Endothelial cell of umbilical vein (primary cell): ENCODE data around the gene ANKRD39. TPM values are rescaled to one million over a fixed set of nuclear protein-coding genes. Genes with fewer than 3 reads are reported as not detected.

Experiments
- BruUV-seq: library from RNA; stranded (reverse); fragments of 400-500 nt; replicated peaks from 2 replicates; lab custom pipeline; 2021; lab: Mats Ljungman, UMichigan
- CTCF ChIA-PET: fragments of 300-600, 350-600 bp; sonication (Branson Sonifier 250); formaldehyde crosslinking; loops from one replicate; lab custom pipeline; 2021; ENCODE audit warnings: antibody characterized with exemption, inconsistent platforms; lab: Charles Lee
- POLR2A ChIA-PET: fragments of 300-600, 350-600 bp; sonication (Branson Sonifier 250); formaldehyde crosslinking; loops from one replicate; lab custom pipeline; 2021; ENCODE audit warnings: antibody characterized with exemption, inconsistent platforms; lab: Charles Lee
- DNase-seq: peaks from one replicate; pipeline ENCODE4 v3.0.0-alpha.2; 2011; ENCODE audit warnings: low read depth, low spot score
- FAIRE-seq: peaks from 2 replicates; lab custom pipeline; 2011; peaks lifted over from hg19 to GRCh38; lab: Jason Lieb, UNC
- H2AFZ ChIP-seq: 2 replicates; pipeline ENCODE4 v1.6.0; 2012; ENCODE audit warnings: low read depth, low read length, control low read depth, inconsistent platforms
- H3K27ac ChIP-seq: 2 replicates; pipeline ENCODE4 v1.5.1; 2011; ENCODE audit warnings: low read depth, mild to moderate bottlenecking, control low read depth, low read length, moderate library complexity; ENCODE audit not compliant: insufficient read depth
- H3K27me3 ChIP-seq, 2 experiments: 2 replicates each; pipeline versions ENCODE4 v1.6.0 to v1.6.1; 2011; ENCODE audit warnings: low read length in 2 of 2, mixed read lengths in 1 of 2; ENCODE audit not compliant: control insufficient read depth in 2 of 2, insufficient read depth in 2 of 2
- H3K36me3 ChIP-seq, 2 experiments: 2 replicates in 1 of 2; 3 replicates in 1 of 2; pipeline ENCODE4 v1.5.1; 2011; ENCODE audit warnings: low read length in 2 of 2, mild to moderate bottlenecking in 1 of 2, moderate library complexity in 1 of 2; ENCODE audit not compliant: control insufficient read depth in 2 of 2, insufficient read depth in 2 of 2; ENCODE audit errors: extremely low read depth in 1 of 2
- H3K4me1 ChIP-seq: 3 replicates; pipeline ENCODE4 v1.5.1; 2011; ENCODE audit warnings: mild to moderate bottlenecking, low read length; ENCODE audit not compliant: control insufficient read depth, insufficient read depth; ENCODE audit errors: extremely low read depth
- H3K4me2 ChIP-seq: 2 replicates; pipeline ENCODE4 v1.6.1; 2011; ENCODE audit warnings: low read length, control low read depth, mixed read lengths; ENCODE audit not compliant: insufficient read depth
- H3K4me3 ChIP-seq, 3 experiments: fragments of 200-600 bp in 1 of 3; sonication (generic), shearing (Covaris generic) in 1 of 3; replicated peaks in 1 of 3; 2 replicates each; pipeline ENCODE4 v1.5.1; 2011 to 2016; ENCODE audit warnings: control low read depth in 3 of 3, low read length in 3 of 3, mild to moderate bottlenecking in 2 of 3, inconsistent platforms in 1 of 3, low read depth in 1 of 3, moderate library complexity in 1 of 3; ENCODE audit not compliant: insufficient read depth in 1 of 3
- H3K79me2 ChIP-seq: 2 replicates; pipeline ENCODE4 v1.6.0; 2012; ENCODE audit warnings: low read length, inconsistent platforms; ENCODE audit not compliant: control insufficient read depth, insufficient read depth
- H3K9ac ChIP-seq: replicated peaks from 2 replicates; pipeline ENCODE3; 2011; ENCODE audit warnings: low read length, control low read depth; ENCODE audit not compliant: insufficient read depth; ENCODE audit errors: extremely low read depth
- H3K9me1 ChIP-seq: replicated peaks from 3 replicates; pipeline ENCODE4 v1.6.0; 2011; ENCODE audit warnings: mild to moderate bottlenecking, low read length; ENCODE audit not compliant: control insufficient read depth, insufficient read depth; ENCODE audit errors: extremely low read depth
- H3K9me3 ChIP-seq: replicated peaks from 2 replicates; pipeline ENCODE4 v1.5.1; 2012; ENCODE audit warnings: low read length, inconsistent platforms; ENCODE audit not compliant: control insufficient read depth, insufficient read depth
- H4K20me1 ChIP-seq: replicated peaks from 2 replicates; pipeline ENCODE3; 2011; ENCODE audit warnings: mild to moderate bottlenecking, low read length; ENCODE audit not compliant: control insufficient read depth, insufficient read depth; ENCODE audit errors: extremely low read depth
- EZH2 ChIP-seq: IDR thresholded peaks from 2 replicates; pipeline ENCODE4 v1.6.1; 2012; ENCODE audit warnings: borderline replicate concordance, low read depth, mild to moderate bottlenecking, moderate library complexity, low read length, inconsistent platforms; ENCODE audit not compliant: severe bottlenecking
- FOS ChIP-seq: IDR thresholded peaks from 2 replicates; pipeline ENCODE4 v1.6.1; 2011; ENCODE audit warnings: mild to moderate bottlenecking, low read length, moderate library complexity, borderline replicate concordance; ENCODE audit not compliant: insufficient read depth
- GATA2 ChIP-seq: IDR thresholded peaks from 2 replicates; pipeline ENCODE4 v1.7.0; 2011; ENCODE audit warnings: low read depth, mild to moderate bottlenecking, moderate library complexity, mixed read lengths, low read length; ENCODE audit not compliant: insufficient read length, insufficient read depth
- JUN ChIP-seq: IDR thresholded peaks from 2 replicates; pipeline ENCODE4 v1.6.1; 2011; ENCODE audit warnings: borderline replicate concordance, low read depth; ENCODE audit not compliant: insufficient read length, insufficient read depth
- MYC ChIP-seq: IDR thresholded peaks from one replicate; pipeline ENCODE4 v1.6.1; 2011; ENCODE audit warnings: mild to moderate bottlenecking, low read depth, low read length
- POLR2A ChIP-seq: IDR thresholded peaks from 2 replicates; pipeline ENCODE4 v1.6.1; 2012; ENCODE audit warnings: low read depth, mild to moderate bottlenecking, control low read depth, low read length
- POLR2AphosphoS5 ChIP-seq: IDR thresholded peaks from 2 replicates; pipeline ENCODE4 v1.6.1; 2012; ENCODE audit warnings: low read depth, mild to moderate bottlenecking, control low read depth, low read length, moderate library complexity; ENCODE audit not compliant: insufficient read depth
- dilution Hi-C: fragments of 300-500 bp; cut with MboI; formaldehyde crosslinking; loops from one replicate; pipeline ENCODE4 v1.15.0; 2019; ENCODE audit warnings: low sequenced_read_pairs; ENCODE audit not compliant: extremely low pct_ligation_motif_present
- intact Hi-C: fragments of 100-400 bp; cut with micrococcal nuclease; formaldehyde crosslinking; loops from one replicate; pipeline ENCODE4 v1.10.0; 2022
- polyA plus RNA-seq, 4 experiments: library from polyadenylated mRNA; depleted of rRNA in 3 of 4; stranded (reverse) in 3 of 4; unstranded in 1 of 4; fragments of >200 nt; gene quantifications; 2 replicates each; pipeline versions ENCODE4 v1.2.1 to v1.2.3, GENCODE V29; 2011 to 2012; ENCODE audit warnings: missing spikeins in 1 of 4
- total RNA-seq: library from RNA; stranded (reverse); gene quantifications from 2 replicates; pipeline ENCODE4 v1.2.3, GENCODE V29; 2021
- TF ChIP-seq, protein P1 (sequence below): IDR thresholded peaks from 2 replicates; pipeline ENCODE4 v1.6.1; 2011; ENCODE audit not compliant: insufficient read depth, insufficient read length
- TF ChIP-seq, protein P2 (sequence below), 2 donors: IDR thresholded peaks; 1 replicate in 1 of 2; 2 replicates in 1 of 2; pipeline ENCODE4 v1.5.1; 2011; ENCODE audit warnings: low read length in 2 of 2, mild to moderate bottlenecking in 2 of 2, moderate library complexity in 2 of 2, control low read depth in 1 of 2, inconsistent platforms in 1 of 2, low read depth in 1 of 2; ENCODE audit not compliant: insufficient read depth in 1 of 2; ENCODE audit errors: extremely low read depth in 1 of 2

The ANKRD39 gene
- total and polyA plus RNA-seq, 2 donors (not counting 3 experiments of a cell fraction or from before 2014, with no cell fraction given) = 14.7 to 17.9 TPM

DNA sequence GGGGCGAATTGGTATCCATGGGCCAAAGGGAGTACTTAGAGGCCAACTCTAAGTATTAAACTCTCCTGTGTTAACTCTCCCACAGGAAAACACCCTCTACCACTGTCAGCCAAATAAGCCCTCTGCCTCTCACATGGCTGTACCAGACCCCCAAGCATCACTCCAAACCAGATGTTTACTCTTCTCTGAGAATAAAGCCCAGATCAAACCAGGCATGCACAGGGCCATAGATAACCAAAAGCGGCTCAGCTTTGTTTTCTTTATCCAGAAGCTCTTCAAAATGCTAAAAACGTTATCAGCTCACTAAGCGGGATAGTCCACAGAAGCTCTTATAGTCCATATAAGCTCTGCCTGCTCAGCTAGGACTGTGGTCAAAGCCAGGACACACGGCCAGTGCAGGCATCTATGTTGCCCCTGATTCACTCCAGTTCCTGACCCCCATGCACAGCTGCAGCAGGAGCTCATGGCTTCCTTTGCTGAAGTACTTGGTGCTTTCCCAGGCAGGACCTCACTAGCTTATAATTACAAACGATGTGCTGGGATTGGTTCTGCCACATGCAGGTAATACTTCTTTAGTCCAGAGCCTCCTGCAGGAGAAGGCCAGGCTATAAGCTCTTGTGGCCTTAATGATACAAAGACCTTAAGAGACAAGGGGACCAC lies 33.0 kb upstream of the ANKRD39 start:
- Histone ChIP-seq H3K36me3 (no peaks in the 10 kb centered on the region), H4K20me1 (no peaks in the 10 kb centered on the region), H3K4me1 (no peaks in the 10 kb centered on the region), H3K4me3 (no peak overlapping the region), H3K79me2 (no peaks in the 10 kb centered on the region), H3K27ac (no peak overlapping the region), H2AFZ (no peak overlapping the region), H3K4me2 (no peak overlapping the region), H3K9ac (no peak overlapping the region), H3K9me3 (no peaks in the 10 kb centered on the region), H3K27me3 (no peaks in the 10 kb centered on the region), H3K9me1 (no peaks in the 10 kb centered on the region)
- dilution Hi-C loops = no loop called here
- no peak for TF ChIP-seq POLR2A
- TF ChIP-seq, protein P1, sequence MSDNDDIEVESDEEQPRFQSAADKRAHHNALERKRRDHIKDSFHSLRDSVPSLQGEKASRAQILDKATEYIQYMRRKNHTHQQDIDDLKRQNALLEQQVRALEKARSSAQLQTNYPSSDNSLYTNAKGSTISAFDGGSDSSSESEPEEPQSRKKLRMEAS = no peak
- TF ChIP-seq, protein P2, sequence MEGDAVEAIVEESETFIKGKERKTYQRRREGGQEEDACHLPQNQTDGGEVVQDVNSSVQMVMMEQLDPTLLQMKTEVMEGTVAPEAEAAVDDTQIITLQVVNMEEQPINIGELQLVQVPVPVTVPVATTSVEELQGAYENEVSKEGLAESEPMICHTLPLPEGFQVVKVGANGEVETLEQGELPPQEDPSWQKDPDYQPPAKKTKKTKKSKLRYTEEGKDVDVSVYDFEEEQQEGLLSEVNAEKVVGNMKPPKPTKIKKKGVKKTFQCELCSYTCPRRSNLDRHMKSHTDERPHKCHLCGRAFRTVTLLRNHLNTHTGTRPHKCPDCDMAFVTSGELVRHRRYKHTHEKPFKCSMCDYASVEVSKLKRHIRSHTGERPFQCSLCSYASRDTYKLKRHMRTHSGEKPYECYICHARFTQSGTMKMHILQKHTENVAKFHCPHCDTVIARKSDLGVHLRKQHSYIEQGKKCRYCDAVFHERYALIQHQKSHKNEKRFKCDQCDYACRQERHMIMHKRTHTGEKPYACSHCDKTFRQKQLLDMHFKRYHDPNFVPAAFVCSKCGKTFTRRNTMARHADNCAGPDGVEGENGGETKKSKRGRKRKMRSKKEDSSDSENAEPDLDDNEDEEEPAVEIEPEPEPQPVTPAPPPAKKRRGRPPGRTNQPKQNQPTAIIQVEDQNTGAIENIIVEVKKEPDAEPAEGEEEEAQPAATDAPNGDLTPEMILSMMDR (IDR thresholded peaks at IDR 0.05; ENCODE audit: extremely low read depth in 1 of 2, insufficient read depth in 1 of 2, low read depth in 1 of 2, low read length in 2 of 2) = no peak
- no peak for TF ChIP-seq EZH2
- TF ChIP-seq MYC = no peak
- TF ChIP-seq POLR2AphosphoS5 = no peak
- TF ChIP-seq JUN = no peak
- TF ChIP-seq FOS = no peak
- TF ChIP-seq GATA2 = no peak
- ChIA-PET CTCF (interaction anchor here (0.8 to 2.6 kb wide), 5 partner anchors 16 to 40 kb away, joined by 3 to 15 read pairs (median 3); partner anchors contain the start of gene ANKRD39), POLR2A (no interaction called here)
- DNase-seq (peak; percentile 9), FAIRE-seq (no peak)
- no TSS peak for BruUV-seq
- intact Hi-C loops = no loop called here
